Measurements from ENCODE around the gene IGF2BP1. TPM values are rescaled to one million over a fixed set of nuclear protein-coding genes. Genes with fewer than 3 reads are reported as not detected.

Gene IGF2BP1
- total and polyA plus RNA-seq, 2 of the 8 experiments (the other 6 are each of a cell fraction or from before 2014, with no cell fraction given) = 41.6 to 513 TPM

- TF ChIP-seq ATF3 (IDR thresholded peaks at IDR 0.05; ENCODE audit: insufficient read depth, low read depth, low read length) = no peak
Observed at GRCh38 chr17:49053171-49053829, 56.1 kb downstream of the IGF2BP1 start (continued).
